Stimulated activated CD8-positive, alpha-beta memory T cell treated with anti-CD3 and anti-CD28 coated beads, Interleukin-12 subunit alpha, Interleukin-12 subunit beta, amount 100 ng/mL, for 24 hours (primary cell): ENCODE results near the gene KLHL7.
"Not testable (repeated sequence)": the region's sequence is repeated elsewhere in the genome, so short reads cannot be mapped to it uniquely, and the experiment has no call there.

ENCODE experiments used
- DNase-seq: peaks from one replicate; pipeline ENCODE4 v3.0.0-alpha.2; 2020; ENCODE audit errors: extremely low read depth

KLHL7 gene

DNA sequence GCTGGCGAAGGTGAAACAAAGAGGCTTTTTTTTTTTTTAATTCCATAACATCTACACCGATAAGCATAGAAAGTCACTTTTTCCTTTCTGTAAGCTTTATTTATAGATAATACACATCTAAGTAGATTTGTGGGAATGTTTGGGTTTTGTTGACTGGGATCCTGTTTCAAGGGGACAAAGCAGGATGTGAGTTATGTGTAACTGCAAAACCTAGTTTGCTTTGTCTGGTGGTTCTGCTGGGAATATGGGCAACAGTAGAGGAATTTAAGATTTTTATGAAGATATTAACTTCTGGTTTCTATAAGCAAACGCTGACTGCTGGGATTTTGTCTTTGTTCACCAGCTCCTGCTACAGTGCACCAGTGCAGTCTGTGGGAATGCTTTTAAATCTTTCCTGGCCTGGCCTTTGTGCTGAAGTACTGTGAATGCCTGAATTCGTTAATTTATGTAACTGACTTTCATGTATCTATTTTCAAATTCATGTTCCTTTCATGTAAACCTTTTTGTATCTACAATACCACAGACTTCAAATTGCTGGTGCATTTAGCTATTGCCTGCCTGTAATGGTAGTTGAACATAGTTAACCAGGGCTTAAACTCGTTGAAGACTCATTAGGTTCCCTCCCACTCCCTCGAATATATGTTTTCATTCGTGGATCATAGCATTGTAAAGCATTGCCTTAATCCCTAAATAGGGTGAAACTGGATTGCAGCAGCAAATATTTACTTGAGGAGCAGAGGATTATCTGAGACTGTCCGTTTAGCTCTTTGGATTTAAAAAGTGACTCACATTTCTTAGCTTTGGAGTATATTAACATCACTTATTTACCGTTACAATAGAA, 1.5 kb downstream of the KLHL7 start:
- no peak for DNase-seq

DNA sequence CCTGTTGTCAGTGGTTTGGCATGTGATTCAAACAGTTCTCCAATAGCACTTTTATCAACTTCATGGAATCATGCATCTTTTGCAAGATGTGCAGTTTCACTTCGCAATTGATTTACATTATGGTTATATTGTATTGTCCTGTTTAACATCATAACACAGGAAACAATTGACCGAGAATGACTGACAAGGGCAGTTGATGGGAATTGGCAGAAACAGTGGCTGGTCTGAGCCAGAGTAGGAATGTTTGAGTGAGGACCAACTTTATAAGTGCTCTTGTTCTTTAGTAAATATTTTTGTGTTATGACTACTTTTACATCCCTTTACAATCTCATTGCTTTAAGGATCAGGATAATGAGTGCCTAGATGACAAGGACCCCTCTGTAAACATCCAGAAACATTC, 2.2 kb downstream of the KLHL7 start:
- DNase-seq: no peak

DNA sequence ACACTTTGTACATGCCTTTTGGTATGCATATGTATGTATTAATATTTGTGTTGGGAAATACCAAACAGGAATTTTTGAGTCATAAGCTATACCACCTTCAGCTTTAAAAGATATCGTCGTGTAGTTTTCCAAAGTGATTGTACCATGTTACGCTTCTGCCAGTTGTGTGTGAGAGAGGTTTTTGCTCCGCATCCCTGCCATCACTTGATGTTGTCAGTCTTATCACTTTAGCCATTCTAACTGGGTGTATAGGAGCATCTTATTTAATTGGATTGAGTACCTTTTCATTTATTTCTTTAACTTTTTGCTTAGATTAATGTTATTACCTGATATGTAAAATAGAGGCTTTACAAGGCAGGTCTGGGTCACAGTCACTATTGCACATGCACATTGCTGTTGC, 3.4 kb downstream of the KLHL7 start:
- DNase-seq: no peak

- no peak for DNase-seq
These were observed 3.9 kb downstream of the KLHL7 start for GRCh38 chr7:23109470-23109869.

DNA sequence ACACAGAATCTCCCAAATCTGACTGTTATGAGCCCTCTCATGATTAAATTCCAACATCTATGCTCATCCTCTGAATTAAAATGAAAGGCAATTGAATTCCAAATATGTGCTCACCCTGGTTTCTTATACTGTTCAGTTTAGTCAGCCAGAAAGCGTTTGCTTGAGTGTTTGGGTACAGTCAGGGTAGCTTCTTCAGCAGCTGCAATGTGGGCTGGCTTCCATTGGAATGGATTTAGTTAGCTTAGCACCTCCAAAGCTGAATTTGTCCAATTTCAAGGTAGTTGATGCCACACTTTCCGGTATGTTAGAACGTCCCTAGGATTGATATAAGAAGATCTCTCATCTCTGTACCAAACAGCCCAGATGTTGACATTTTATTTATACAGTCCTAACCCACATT, 9.3 kb downstream of the KLHL7 start:
- no peak for DNase-seq

DNA sequence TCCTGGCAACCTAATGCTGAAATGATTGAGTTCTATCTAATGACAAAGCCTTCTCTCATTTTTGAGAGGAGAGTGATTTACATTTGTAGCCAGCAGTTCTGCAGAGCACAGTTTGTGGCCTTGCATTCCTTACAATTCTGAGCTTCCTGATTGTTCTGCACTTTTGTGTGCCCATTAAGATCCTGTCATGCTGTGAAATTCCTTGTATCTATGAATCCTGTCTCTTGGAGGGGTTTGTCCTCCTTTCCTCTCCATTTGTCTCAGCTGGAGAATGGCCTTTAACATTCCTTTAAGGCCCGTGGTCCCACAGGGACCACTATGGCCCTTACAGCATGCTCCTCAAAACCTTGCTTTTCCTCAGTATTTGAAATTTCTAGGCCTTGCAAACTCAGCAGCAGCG, 10.4 kb downstream of the KLHL7 start:
- DNase-seq: no peak

GRCh38 chr7:23117841-23118240, 12.3 kb downstream of the KLHL7 start:
- no peak for DNase-seq

- DNase-seq: no peak
These were observed 14.5 kb downstream of the KLHL7 start for GRCh38 chr7:23120106-23120505.

DNA sequence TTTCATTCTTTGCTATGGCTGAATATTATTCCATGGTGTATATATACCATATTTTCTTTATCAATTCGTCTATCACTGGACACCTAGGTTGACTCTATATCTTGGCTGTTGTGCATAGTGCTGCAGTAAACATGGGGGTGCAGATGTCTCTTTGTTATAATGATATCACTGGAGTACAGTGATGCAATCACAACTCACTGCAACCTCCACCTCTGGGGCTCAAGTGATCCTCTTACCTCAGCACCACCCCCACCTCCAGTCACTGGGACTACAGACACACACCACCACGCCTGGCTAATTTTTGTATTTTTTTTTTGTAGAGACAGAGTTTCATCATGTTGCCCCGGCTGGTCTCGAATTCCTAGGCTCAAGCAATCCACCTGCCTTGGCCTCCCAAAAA, 15.6 kb downstream of the KLHL7 start:
- DNase-seq: no peak

GRCh38 chr7:23123007-23123406, 17.4 kb downstream of the KLHL7 start:
- no peak for DNase-seq

DNA sequence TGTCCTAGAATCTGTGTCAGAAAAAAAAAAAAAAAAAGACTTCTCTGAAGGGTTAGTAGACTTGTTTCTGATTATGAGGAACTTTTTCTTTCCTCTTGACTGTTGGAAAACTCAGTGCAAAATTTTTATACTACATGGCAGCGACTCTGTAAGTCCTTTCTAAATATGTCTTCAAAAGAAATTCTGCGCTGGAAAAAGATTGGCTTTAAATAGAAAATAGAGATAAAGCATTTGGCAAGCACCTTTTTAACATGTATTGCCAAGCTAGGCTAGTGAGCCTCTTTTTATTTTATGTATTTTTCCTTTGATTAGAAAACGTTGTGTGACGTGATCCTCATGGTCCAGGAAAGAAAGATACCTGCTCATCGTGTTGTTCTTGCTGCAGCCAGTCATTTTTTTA, 17.9 kb downstream of the KLHL7 start:
- no peak for DNase-seq

DNA sequence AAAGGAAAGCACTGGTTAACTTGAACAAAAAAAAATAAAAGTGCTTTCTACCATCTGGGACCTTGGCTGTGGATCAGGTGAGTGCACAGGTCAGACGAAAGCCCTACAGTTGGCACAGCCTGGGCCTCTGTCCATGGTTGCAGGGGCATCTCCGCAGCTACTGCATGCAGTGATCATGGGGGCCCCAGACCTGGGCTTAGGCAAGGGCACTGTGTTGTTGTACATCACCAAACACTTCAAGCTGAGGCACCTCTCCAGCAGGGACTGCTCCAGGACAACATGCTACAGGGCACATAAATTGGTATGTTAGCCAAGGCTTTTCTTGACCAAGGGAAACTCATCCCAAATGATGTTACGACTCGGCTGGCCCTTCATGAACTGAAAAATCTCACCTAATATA, 23.5 kb downstream of the KLHL7 start:
- DNase-seq: no peak

DNA sequence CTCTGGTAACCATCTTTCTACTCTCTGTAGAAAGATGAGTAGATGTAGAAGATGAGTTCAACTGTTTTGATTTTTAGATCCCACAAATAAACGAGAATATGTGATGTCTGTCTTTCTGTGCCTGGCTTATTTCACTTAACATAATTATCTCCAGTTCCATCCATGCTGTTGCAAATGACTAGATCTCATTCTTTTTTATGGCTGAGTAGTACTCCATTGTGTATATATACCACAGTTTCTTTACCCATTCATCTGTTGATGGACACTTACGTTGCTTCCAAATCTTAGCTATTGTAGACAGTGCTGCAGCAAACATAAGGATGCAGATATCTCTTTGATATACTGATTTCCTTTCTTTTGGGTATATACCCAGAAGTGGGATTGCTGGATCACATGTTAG, 26.2 kb downstream of the KLHL7 start:
- not testable (repeated sequence) for DNase-seq

- no peak for DNase-seq
These were observed 28.2 kb downstream of the KLHL7 start for GRCh38 chr7:23133797-23134196.

- DNase-seq: no peak
These were observed 30.2 kb downstream of the KLHL7 start for GRCh38 chr7:23135755-23136154.

DNA sequence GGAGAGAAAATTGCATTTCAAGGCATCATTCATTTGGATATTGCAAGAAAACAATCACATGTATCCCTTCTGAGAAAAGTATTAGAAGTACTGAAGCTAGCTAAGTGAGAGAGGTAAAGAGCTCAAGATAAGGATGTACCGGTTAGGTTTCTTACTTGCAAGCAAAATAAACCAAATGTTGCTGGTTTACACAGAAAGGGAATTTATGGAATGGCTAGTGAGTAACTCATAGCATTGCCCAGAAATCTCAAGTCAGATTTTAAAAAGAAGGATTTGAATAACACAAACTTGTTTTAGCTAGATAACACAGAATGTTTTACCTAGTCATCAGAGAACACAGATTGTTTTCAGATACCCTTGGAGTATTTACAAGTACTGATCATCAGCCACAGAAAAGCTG, 30.6 kb downstream of the KLHL7 start:
- no peak for DNase-seq

DNA sequence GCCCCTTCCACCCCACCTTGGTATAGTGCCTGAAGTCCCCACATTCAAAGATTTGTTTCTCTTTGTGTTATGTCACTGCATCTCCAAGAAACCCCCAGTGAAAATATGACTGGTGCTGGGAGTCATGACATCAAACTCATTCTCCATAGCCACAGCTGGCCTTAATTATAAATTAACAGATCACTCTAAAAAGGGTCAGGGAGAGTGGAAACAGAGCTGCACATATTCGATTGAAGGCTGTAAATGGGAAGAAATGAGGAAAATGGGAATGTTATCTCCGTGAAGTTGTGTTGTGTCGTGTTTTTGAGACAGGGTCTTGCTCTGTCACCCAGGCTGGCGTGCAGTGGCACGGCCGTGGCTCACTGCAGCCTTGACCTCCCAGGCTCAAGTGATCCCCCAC, 52.1 kb downstream of the KLHL7 start:
- no peak for DNase-seq

- DNase-seq: no peak
These were observed 53.0 kb downstream of the KLHL7 start for GRCh38 chr7:23158546-23158945.

- DNase-seq: no peak
These were observed 55.9 kb downstream of the KLHL7 start for GRCh38 chr7:23161482-23161881.

DNA sequence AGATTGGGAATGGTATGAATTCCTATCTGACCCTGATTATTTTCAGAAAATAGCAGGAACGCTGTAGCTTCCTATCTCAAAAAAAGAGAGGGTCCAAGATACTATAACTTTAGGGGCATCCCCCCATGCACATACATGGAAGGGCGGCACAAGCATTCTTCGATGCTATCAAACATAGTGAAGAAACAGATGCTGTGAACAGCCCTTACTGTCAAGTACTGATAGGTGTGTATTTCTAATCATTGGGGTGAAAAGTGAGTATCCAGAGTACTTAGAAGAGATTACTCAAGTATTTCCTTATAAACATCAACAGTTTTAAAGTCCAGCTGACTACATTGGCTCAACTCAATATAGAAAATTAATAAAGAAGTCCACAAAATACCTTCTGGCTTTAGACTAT, 59.3 kb downstream of the KLHL7 start:
- DNase-seq: no peak

GRCh38 chr7:23165316-23165715, 59.7 kb downstream of the KLHL7 start:
- DNase-seq: no peak

GRCh38 chr7:23167691-23168090, 62.1 kb downstream of the KLHL7 start:
- no peak for DNase-seq

- DNase-seq: no peak
These were observed 62.7 kb downstream of the KLHL7 start for GRCh38 chr7:23168111-23168885.
